ENCODE data around the gene TTR. TPM values are rescaled to one million over a fixed set of nuclear protein-coding genes. Genes with fewer than 3 reads are reported as not detected.

Gene TTR
- total RNA-seq, 4 donors from 2014 or later, result 2.5 TPM; not detected in 3

GRCh38 chr18:31595121-31595771, 3.6 kb downstream of the TTR start:
- DNase-seq, result no peak
- TF ChIP-seq, protein P1, sequence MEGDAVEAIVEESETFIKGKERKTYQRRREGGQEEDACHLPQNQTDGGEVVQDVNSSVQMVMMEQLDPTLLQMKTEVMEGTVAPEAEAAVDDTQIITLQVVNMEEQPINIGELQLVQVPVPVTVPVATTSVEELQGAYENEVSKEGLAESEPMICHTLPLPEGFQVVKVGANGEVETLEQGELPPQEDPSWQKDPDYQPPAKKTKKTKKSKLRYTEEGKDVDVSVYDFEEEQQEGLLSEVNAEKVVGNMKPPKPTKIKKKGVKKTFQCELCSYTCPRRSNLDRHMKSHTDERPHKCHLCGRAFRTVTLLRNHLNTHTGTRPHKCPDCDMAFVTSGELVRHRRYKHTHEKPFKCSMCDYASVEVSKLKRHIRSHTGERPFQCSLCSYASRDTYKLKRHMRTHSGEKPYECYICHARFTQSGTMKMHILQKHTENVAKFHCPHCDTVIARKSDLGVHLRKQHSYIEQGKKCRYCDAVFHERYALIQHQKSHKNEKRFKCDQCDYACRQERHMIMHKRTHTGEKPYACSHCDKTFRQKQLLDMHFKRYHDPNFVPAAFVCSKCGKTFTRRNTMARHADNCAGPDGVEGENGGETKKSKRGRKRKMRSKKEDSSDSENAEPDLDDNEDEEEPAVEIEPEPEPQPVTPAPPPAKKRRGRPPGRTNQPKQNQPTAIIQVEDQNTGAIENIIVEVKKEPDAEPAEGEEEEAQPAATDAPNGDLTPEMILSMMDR (IDR thresholded peaks at IDR 0.05), result no peak
- TF ChIP-seq POLR2A (IDR thresholded peaks at IDR 0.05), result no peak
- H3K27ac ChIP-seq, result no peak overlapping the region
- no peaks in the 10 kb centered on the region for H3K27me3 ChIP-seq
- no peaks in the 10 kb centered on the region for H3K36me3 ChIP-seq
- no peaks in the 10 kb centered on the region for H3K4me1 ChIP-seq
- H3K9me3 ChIP-seq, result no peaks in the 10 kb centered on the region
- H3K4me3 ChIP-seq, result no peak overlapping the region

GRCh38 chr18:31596081-31596872, 4.6 kb downstream of the TTR start:
- no peak for DNase-seq
- Histone ChIP-seq H3K4me1 (no peaks in the 10 kb centered on the region), H3K9me3 (no peaks in the 10 kb centered on the region), H3K4me3 (no peak overlapping the region), H3K27me3 (no peaks in the 10 kb centered on the region), H3K36me3 (no peaks in the 10 kb centered on the region), H3K27ac (no peak overlapping the region)
- TF ChIP-seq, protein P1 (IDR thresholded peaks at IDR 0.05), result no peak
- TF ChIP-seq POLR2A (IDR thresholded peaks at IDR 0.05), result no peak

- Histone ChIP-seq H3K9me3 (no peaks in the 10 kb centered on the region), H3K36me3 (no peaks in the 10 kb centered on the region), H3K4me3 (no peak overlapping the region), H3K27me3 (no peaks in the 10 kb centered on the region), H3K27ac (no peak overlapping the region), H3K4me1 (no peaks in the 10 kb centered on the region)
- no peak for DNase-seq
- TF ChIP-seq, protein P1 (IDR thresholded peaks at IDR 0.05), result no peak
- TF ChIP-seq POLR2A (IDR thresholded peaks at IDR 0.05), result no peak
Observed at GRCh38 chr18:31598021-31598805, 6.5 kb downstream of the TTR start.

DNA sequence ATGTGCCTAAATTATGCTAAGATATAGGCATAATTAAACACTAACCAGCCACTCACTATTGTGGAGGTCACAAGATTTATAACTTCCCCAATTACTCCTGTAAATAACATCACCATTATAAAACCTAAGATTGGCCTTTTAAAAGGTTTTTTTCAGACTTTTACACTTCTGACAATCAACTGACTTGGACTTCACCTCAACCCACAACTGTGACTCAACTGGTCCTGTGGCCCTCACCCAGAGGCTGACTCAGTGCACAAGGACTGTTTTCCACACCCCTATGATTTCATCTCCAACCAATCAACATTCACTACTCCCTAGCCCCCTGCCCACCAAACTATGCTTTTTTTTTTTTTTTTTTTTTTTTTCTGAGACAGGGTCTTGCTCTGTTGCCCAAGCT, 11.6 kb downstream of the TTR start:
- H3K4me1 ChIP-seq, result no peaks in the 10 kb centered on the region
- no peak overlapping the region for H3K4me3 ChIP-seq
- H3K9me3 ChIP-seq, result no peaks in the 10 kb centered on the region
- no peaks in the 10 kb centered on the region for H3K36me3 ChIP-seq
- no peak overlapping the region for H3K27ac ChIP-seq
- H3K27me3 ChIP-seq, result no peaks in the 10 kb centered on the region
- no peak for DNase-seq
- TF ChIP-seq, protein P1 (IDR thresholded peaks at IDR 0.05), result no peak
- TF ChIP-seq POLR2A (IDR thresholded peaks at IDR 0.05), result no peak

GRCh38 chr18:31606265-31606664, 14.6 kb downstream of the TTR start:
- Histone ChIP-seq H3K9me3 (no peaks in the 10 kb centered on the region), H3K27ac (no peak overlapping the region), H3K36me3 (no peaks in the 10 kb centered on the region), H3K27me3 (no peaks in the 10 kb centered on the region), H3K4me1 (no peaks in the 10 kb centered on the region), H3K4me3 (no peak overlapping the region)
- no peak for DNase-seq
- no peak for TF ChIP-seq POLR2A (IDR thresholded peaks at IDR 0.05)
- TF ChIP-seq, protein P1 (IDR thresholded peaks at IDR 0.05), result no peak

All from Peyer's patch (tissue), 4 donors.